Osteoblast (primary cell): Measurements from ENCODE around the gene EME1. TPM values are rescaled to one million over a fixed set of nuclear protein-coding genes. Genes with fewer than 3 reads are reported as not detected.

Experiments
- DNase-seq: peaks from one replicate; pipeline ENCODE4 v3.0.0; 2011; ENCODE audit warnings: low spot score, mixed read lengths; ENCODE audit not compliant: insufficient read length; ENCODE audit errors: missing footprints
- H2AFZ ChIP-seq: 2 replicates; pipeline ENCODE4 v1.6.0; 2011; ENCODE audit warnings: mild to moderate bottlenecking, low read length
- H3K27ac ChIP-seq: 2 replicates; pipeline ENCODE4 v1.5.1; 2011; ENCODE audit warnings: mild to moderate bottlenecking, low read depth, low read length, moderate library complexity
- H3K27me3 ChIP-seq: 2 replicates; pipeline ENCODE4 v1.6.0; 2012; ENCODE audit warnings: mild to moderate bottlenecking, control low read depth, inconsistent platforms, low read length, moderate library complexity; ENCODE audit not compliant: insufficient read depth
- H3K36me3 ChIP-seq: 2 replicates; pipeline ENCODE4 v1.5.1; 2011; ENCODE audit warnings: mild to moderate bottlenecking, low read length, control low read depth, moderate library complexity; ENCODE audit not compliant: insufficient read depth
- H3K4me1 ChIP-seq: 2 replicates; pipeline ENCODE4 v1.5.1; 2011; ENCODE audit warnings: mild to moderate bottlenecking, low read length, control low read depth, moderate library complexity; ENCODE audit not compliant: insufficient read depth
- H3K4me2 ChIP-seq: 2 replicates; pipeline ENCODE4 v1.6.0; 2011; ENCODE audit warnings: mild to moderate bottlenecking, low read length; ENCODE audit not compliant: insufficient read depth
- H3K4me3 ChIP-seq: fragments of 200-600 bp; sonication (generic); 3 replicates; pipeline ENCODE4 v1.5.1; 2012; ENCODE audit warnings: mild to moderate bottlenecking, low read length, inconsistent platforms; ENCODE audit not compliant: insufficient read depth
- H3K79me2 ChIP-seq: 2 replicates; pipeline ENCODE4 v1.6.0; 2012; ENCODE audit warnings: mild to moderate bottlenecking, low read length, control low read depth, inconsistent platforms; ENCODE audit not compliant: insufficient read depth
- H3K9me3 ChIP-seq: 2 replicates; pipeline ENCODE4 v1.5.1; 2011; ENCODE audit warnings: low read depth, low read length, control low read depth
- H4K20me1 ChIP-seq: 2 replicates; pipeline ENCODE4 v1.6.0; 2012; ENCODE audit warnings: mild to moderate bottlenecking, low read length, control low read depth; ENCODE audit not compliant: insufficient read depth
- CTCF ChIP-seq: IDR thresholded peaks from 2 replicates; pipeline ENCODE4 v1.5.1; 2011; ENCODE audit warnings: mild to moderate bottlenecking, low read depth, low read length, moderate library complexity; ENCODE audit errors: extremely low read depth
- total RNA-seq: library from RNA; depleted of rRNA; stranded (reverse); fragments of >200 nt; gene quantifications from 2 replicates; pipeline ENCODE4 v1.2.3, GENCODE V29; 2012

Gene EME1
- total RNA-seq, 1 donor = 0.72 TPM

GRCh38 chr17:50364061-50364458 lies 9.0 kb upstream of the EME1 start:
- Histone ChIP-seq H3K27ac (no peak overlapping the region), H3K79me2 (no peaks in the 10 kb centered on the region), H3K36me3 (peaks cover 39% of the 10 kb centered on the region), H2AFZ (no peak overlapping the region), H3K27me3 (no peaks in the 10 kb centered on the region), H3K4me3 (no peak overlapping the region), H3K4me1 (peaks cover 13% of the 10 kb centered on the region), H3K9me3 (no peaks in the 10 kb centered on the region), H3K4me2 (no peak overlapping the region), H4K20me1 (peaks cover 15% of the 10 kb centered on the region)
- DNase-seq = peak; percentile 52
- TF ChIP-seq CTCF = no peak

GRCh38 chr17:50364715-50365114 lies 8.3 kb upstream of the EME1 start:
- TF ChIP-seq CTCF = peak; percentile 10
- Histone ChIP-seq H3K4me3 (no peak overlapping the region), H3K27me3 (no peaks in the 10 kb centered on the region), H3K4me2 (no peak overlapping the region), H3K79me2 (peaks cover 2% of the 10 kb centered on the region), H3K27ac (no peak overlapping the region), H2AFZ (no peak overlapping the region), H4K20me1 (peaks cover 15% of the 10 kb centered on the region), H3K4me1 (peaks cover 13% of the 10 kb centered on the region), H3K9me3 (no peaks in the 10 kb centered on the region), H3K36me3 (peaks cover 39% of the 10 kb centered on the region)
- peak; percentile 94 for DNase-seq

- Histone ChIP-seq H3K27me3 (no peaks in the 10 kb centered on the region), H3K4me2 (no peak overlapping the region), H3K4me3 (no peak overlapping the region), H2AFZ (no peak overlapping the region), H3K79me2 (peaks cover 6% of the 10 kb centered on the region), H3K27ac (no peak overlapping the region), H3K4me1 (peaks cover 13% of the 10 kb centered on the region), H3K9me3 (no peaks in the 10 kb centered on the region), H3K36me3 (peaks cover 39% of the 10 kb centered on the region), H4K20me1 (peaks cover 15% of the 10 kb centered on the region)
- DNase-seq = no peak
- no peak for TF ChIP-seq CTCF
Measured at GRCh38 chr17:50365165-50365564, 7.9 kb upstream of the EME1 start.

- Histone ChIP-seq H3K9me3 (no peaks in the 10 kb centered on the region), H3K79me2 (peaks cover 13% of the 10 kb centered on the region), H2AFZ (no peak overlapping the region), H4K20me1 (peaks cover 20% of the 10 kb centered on the region), H3K4me1 (peaks cover 13% of the 10 kb centered on the region), H3K4me3 (no peak overlapping the region), H3K27ac (no peak overlapping the region), H3K36me3 (peaks cover 41% of the 10 kb centered on the region), H3K27me3 (no peaks in the 10 kb centered on the region), H3K4me2 (no peak overlapping the region)
- no peak for TF ChIP-seq CTCF
- DNase-seq = peak; percentile 82
Measured at GRCh38 chr17:50365649-50366393, 7.2 kb upstream of the EME1 start.
